Ramos (cell line): ENCODE data around the gene RSPH6A.

Experiments
- in situ Hi-C: fragments of 300-500 bp; cut with MboI; formaldehyde crosslinking; loops from one replicate; pipeline ENCODE4 v1.14.3; 2022; ENCODE audit warnings: low sequenced_read_pairs; ENCODE audit not compliant: unreplicated experiment

Gene RSPH6A

GRCh38 chr19:45814851-45815480, at the start of gene RSPH6A:
Gene RSPH6A, minus strand, starts transcription at chr19:45815308. Its CDS starts 132 bp downstream, at chr19:45815176.
- in situ Hi-C loops = no loop called here

- in situ Hi-C loops = no loop called here
Observed at GRCh38 chr19:45864629-45865082, 49.5 kb upstream of the RSPH6A start.

GRCh38 chr19:45863840-45864628, 48.9 kb upstream of the RSPH6A start, which contains the start of gene FOXA3:
Gene FOXA3, plus strand, starts transcription at chr19:45864326. Its CDS starts 131 bp downstream, at chr19:45864457.
- in situ Hi-C loops = no loop called here

GRCh38 chr19:45863335-45863839, 48.3 kb upstream of the RSPH6A start:
- in situ Hi-C loops = no loop called here

- in situ Hi-C loops = no loop called here
Observed at GRCh38 chr19:45862564-45863334, 47.6 kb upstream of the RSPH6A start, which contains the start of gene SYMPK. Gene SYMPK, minus strand, starts transcription at chr19:45863147. Its CDS starts 8,652 bp downstream, at chr19:45854495.

- in situ Hi-C loops = no loop called here
Observed at GRCh38 chr19:45862271-45862563, 47.1 kb upstream of the RSPH6A start.

- in situ Hi-C loops = no loop called here
Observed at GRCh38 chr19:45860359-45861259, 45.5 kb upstream of the RSPH6A start.

- in situ Hi-C loops = no loop called here
Observed at GRCh38 chr19:45854167-45854778, 39.2 kb upstream of the RSPH6A start.

- in situ Hi-C loops = no loop called here
Observed at GRCh38 chr19:45852983-45853382, 37.9 kb upstream of the RSPH6A start.

- in situ Hi-C loops = no loop called here
Observed at GRCh38 chr19:45852145-45852750, 37.1 kb upstream of the RSPH6A start.

- in situ Hi-C loops = no loop called here
Observed at GRCh38 chr19:45848922-45849321, 33.8 kb upstream of the RSPH6A start.

- in situ Hi-C loops = no loop called here
Observed at GRCh38 chr19:45847663-45848062, 32.6 kb upstream of the RSPH6A start.

- in situ Hi-C loops = no loop called here
Observed at GRCh38 chr19:45842198-45842597, 27.1 kb upstream of the RSPH6A start.

GRCh38 chr19:45834970-45835369, 19.9 kb upstream of the RSPH6A start:
- in situ Hi-C loops = no loop called here

- in situ Hi-C loops = no loop called here
Observed at GRCh38 chr19:45828945-45829344, 13.8 kb upstream of the RSPH6A start.

- in situ Hi-C loops = no loop called here
Observed at GRCh38 chr19:45828523-45828922, 13.4 kb upstream of the RSPH6A start.

GRCh38 chr19:45827459-45828093, 12.5 kb upstream of the RSPH6A start:
- in situ Hi-C loops = no loop called here

GRCh38 chr19:45826934-45827333, 11.8 kb upstream of the RSPH6A start:
- in situ Hi-C loops = no loop called here
